ENCODE data around the gene PFDN2.

PFDN2 gene

DNA sequence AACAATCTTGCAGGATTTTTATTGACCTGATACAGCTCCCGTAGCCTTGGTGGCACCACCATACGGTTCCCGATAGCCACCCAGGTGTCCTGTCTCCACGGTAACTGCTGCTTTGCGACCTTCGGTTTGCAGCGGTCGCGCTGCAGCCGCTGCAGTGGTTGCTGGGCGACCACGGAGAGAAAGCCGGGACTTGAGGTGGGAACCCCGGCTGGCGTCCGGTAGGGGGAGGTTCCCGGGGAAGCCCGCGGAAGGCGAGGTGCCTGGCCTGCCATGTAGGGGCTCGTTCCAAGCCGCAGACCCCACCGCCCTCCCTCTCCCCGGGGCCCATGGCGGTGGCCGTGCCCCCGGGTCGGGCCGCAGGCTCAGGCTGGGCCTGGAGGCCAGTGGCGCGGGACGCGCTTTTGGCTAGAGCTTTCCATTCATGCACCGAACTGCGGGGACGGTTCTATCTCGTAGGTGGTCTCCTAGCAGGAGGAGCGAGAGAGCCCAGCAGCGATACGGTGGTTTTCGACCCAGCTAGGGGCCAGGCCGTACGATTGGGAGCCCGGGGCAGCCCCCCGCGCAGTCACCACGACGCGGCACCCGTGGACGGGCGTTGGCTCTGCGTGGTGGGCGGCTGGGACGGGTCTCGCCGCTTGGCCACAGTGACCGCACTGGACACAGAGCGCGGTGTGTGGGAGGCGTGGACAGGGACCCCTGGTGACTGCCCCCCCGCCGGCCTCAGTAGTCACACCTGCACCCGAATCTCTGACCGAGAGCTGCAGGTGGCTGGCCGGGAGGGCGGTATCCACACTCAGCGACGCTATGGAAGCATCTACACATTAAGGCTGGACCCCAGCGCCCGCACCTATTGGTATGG is 19.4 kb downstream of the PFDN2 start, which contains the start of gene KLHDC9:
Gene KLHDC9, plus strand, starts transcription at position 152 of the 859 bp plus-strand sequence. Its CDS starts 175 bp downstream, at position 327.
- DNase-seq, result peak; percentile 84

DNA sequence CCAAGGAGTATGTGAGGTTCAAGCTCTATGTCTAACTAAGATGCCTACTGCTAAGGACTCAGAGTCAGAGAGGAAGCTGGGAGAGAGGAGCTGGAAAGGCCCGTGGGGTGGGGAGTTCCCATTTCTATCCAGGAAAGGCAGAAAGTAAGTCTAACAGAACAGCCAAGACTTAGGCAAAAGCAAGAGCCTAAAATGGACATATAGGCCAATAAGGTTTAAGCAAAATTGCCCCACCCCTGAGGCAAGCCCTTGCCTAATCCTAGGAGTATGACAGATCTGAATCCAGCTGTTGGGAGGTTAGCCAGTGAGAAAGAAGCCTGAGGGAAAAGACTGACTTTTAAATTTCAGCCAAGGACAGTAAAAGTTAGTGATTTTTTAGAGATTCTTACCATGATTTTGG is 21.3 kb downstream of the PFDN2 start:
- no peak for DNase-seq

DNA sequence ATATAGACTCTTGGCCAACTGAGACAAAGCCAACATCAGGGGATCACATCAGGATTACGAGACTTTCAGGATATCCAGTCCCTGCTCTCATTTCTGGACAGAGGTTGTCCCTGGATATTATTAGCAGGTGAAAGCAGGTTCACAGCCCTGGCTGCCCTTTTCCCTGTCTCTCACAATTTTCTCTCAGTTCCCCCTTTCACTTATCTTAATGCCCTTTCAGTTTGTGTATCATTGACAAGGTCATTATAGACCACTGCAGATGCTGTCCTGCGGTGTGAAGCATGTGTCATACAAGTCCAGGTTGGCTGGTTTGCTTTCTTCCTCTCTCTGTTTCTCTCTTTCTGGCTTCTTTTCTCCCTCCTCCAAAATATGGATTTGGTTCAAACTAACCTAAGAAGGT is 21.8 kb downstream of the PFDN2 start:
- DNase-seq, result no peak

DNA sequence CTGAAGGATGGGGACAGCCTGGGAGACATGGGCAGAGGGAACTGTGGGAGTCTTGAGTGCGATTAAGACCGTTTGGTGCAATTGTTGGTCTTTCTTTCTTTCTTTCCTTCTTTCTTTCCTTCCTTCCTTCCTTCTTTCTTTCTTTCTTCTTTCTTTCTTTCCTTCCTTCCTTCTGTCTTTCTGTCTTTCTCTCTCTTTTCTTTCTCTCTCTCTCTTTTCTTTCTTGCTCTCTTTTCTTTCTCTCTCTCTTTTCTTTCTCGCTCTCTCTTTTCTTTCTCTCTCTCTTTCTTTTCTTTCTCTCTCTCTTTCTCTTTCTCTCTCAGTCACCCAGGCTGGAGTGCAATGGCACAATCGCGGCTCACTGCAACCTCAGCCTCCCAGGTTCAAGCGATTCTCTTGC is 22.6 kb downstream of the PFDN2 start:
- DNase-seq, result no peak

DNA sequence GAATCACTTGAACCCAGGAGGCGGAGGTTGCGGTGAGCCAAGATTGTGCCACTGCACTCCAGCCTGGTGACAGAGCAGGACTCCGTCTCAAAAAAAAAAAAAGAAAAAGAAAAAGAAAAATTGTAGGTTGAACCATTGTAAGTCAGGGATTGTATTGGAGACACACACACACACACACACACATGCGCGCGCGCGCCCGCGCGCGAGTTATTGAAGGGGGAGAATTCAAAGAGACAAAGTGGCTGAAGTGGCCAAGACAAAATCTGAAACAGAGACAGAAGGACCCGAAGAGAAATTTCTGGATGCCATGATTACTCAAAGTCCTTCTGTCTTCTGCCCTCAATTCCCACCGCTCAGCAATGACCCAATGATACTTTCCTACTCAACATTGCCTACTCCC is 23.4 kb downstream of the PFDN2 start:
- no peak for DNase-seq

DNA sequence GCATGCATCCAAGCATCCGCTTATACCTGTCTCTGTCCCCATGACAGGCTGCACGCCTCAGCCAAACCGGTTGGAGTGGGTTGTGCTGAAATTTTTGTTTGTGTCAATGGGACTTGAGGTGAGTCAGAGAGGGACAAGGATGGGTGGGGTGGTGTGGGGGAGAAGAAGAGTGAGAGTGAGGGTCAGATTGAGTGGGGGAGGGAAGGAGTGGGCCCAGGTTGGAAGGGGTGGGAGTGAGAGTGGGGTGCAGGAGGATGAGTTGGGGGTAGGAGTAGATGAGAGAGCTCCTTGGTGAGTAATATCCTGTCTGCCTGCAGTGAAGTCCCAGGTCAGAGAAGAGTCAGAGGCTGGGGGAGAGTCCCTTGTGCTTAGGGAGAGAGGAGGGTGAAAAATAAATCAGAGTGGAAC is 25.2 kb downstream of the PFDN2 start:
- DNase-seq, result no peak

DNA sequence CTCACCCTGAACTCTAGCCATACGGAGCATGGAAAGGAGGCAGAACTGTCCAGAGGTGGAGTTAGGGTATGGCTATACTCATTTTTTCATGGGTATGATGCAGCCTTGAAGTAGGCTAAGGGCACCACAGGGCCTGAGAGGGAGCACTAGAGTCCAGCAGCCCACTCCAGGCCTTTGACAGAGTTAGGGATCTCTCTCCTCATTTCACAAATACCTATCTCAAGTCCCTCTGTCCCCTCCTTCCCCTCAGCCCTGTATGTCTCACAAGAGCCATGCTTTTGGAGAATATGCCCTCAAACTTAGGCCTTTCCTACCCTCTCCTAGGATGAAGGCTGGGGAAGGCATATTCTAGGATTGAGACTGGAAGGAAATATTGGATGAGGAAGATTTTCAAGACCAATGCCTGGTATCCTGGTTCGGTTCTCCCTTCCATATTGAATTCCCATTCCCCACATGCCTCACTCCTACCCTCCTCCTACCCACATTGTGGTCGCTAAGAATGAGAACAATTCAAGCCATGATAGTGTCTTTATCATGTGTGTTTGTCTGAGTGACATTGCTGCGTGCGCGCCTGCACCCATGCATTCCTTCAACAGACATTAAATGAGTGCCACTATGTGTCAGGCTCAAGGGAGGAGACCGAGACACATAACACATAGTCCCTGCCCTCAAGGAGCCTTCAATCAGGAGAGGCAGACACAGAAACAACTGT is 25.9 kb downstream of the PFDN2 start:
- no peak for DNase-seq

DNA sequence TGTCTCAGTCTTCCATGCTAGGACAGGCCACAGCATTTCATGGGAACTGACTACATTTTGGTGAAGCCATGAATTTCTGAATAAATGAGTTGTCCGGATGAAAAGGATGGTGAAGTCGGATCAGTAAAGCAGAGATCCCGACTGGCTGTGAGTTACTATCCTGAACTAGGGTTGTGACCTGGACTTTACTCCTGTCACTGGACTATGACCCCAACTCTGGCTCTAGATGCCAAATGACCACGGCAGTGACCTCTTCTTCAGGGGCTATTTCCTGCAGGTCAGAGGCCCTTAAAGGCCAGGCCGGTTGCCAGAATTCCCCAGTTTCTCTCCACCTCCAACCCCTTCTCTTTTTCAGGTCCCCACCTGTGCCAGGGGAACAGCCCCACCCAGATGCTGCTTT is 26.7 kb downstream of the PFDN2 start:
- DNase-seq, result no peak

DNA sequence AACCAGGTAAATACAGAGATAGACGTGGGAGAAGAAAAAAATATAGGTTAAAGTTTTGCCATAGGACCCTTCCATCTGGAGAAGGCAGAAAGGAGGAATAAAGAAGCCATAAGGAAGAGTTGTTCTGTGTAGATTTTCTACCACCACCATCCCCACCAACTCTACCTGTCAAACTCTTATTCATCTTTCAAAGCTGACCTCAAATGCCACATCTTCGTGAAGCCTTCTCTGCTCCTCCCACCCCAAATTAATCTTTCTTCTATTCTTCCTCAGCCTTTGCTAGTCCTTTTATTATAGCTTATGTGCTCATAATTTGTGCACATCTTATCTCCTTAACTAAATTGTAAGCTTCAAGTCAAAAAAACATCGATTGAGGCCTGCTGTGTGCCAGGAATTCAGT is 27.2 kb downstream of the PFDN2 start:
- DNase-seq, result no peak

DNA sequence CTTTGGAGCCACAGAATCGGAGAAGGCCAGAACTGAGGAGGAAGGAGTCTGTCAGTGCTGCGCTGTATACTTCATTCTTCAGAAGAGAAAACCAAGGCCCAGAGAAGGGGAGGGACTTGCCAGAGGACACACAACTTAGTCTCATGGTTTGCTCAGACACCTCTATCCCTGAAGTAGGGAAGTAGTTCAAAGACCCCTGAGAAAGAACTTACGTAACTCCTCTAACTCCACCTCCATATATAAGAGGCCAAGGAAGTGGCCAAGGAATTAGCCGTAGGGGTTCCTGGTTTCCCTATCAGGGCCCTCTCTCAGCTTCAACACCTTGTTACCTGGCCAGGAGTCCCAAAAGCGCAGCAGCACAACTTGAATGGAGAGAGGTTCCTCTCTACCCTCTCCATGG is 27.9 kb downstream of the PFDN2 start:
- DNase-seq, result no peak

DNA sequence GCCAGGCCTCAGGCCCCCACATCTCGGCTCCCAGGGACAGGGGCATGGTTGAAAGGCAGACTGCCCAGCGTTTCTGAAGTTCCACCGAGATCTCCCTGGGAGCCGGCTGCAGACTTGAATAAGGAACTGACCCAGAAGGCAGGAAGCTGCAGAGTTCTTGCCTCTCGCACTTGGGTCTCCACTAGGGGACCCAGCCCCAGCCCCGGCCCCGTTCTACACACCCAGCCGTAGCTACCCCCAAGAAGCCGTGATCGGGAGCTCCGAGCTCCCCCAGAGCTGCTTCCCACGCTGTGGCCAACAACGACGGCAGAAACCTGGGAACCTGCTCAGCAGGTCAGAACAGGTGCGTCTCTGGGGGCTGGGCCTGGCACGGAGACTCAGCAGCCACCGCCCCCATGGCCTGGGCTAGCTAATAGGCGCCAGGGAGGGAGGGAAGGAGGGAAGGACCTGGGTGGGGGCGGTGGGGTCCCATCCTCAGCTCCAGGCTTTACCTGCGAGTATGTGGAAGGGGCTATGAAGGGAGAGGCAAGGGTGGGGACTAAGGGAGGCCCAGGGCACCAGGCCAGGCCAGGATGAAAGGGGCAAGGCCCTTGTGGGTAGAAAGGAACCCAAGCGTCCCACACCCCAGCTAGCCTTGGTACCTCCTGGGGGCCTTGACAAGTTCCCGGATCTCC is 28.4 kb downstream of the PFDN2 start, which contains the start of gene NECTIN4:
Gene NECTIN4, minus strand, starts transcription at position 308 of the 674 bp plus-strand sequence. Its CDS starts 262 bp downstream, at position 46.
- no peak for DNase-seq

DNA sequence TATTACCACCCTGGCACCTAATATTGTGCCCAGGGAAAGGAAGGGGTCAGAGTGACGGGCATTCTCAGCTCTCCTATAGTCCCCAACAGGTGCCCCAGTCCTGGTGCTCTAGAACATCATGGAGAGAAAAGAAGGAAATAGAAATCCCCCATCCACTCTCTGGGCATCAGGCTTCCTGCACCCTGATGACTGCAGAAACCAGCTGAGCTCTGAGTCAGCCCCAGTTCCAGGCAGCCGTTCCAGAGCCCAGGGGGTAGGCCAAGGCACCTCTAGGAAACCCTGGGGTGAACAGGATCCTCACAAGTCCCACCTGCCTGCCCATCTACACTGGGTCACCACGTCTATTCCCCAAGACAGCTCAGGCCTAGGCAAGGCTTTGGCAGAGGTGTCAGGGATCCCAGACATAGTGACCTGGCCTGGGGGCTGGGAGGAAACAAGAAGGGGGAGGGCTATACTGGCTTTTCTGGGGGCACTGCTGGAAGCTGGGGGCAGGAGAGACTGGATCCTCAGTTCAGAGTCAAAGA is 29.2 kb downstream of the PFDN2 start:
- no peak for DNase-seq

DNA sequence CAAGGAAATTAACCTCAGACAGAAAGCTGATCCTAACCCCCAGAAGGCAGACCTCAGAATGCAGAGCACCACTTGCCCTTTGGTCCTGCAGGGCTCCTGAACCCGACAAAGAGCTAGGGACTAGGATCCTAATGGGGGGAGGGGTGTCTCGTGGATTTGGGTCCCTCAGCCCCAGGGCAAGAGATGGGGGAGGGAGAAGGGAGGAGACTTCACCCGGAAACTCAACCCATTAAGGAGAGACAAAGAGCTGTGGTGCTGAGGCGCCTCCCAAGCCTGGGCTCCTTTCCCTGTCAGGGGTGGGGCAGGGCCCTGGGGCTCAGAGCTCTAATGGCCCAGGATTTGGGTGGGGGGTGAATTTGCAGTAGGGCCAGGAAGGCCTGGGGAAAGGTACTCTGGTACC is 31.4 kb downstream of the PFDN2 start:
- no peak for DNase-seq

DNA sequence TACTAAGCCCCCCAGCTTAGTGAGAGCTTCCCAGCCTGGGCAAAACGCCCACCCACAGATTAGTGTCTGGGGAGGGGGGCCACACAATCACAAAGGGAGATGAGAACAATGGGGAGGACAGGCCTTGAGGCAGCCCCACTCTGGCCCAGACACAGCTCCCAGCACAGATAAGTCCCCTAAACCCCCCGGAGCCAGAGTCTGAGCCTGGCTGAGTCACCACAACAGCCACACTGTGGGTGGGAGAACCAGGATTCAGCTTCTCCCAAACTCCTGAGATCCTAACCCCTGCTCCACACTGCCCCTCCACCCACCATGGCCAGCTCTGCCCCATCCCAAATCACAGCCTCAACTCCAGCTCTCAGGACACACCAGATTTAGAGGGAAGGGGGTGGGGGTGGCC is 32.7 kb downstream of the PFDN2 start:
- DNase-seq, result no peak

DNA sequence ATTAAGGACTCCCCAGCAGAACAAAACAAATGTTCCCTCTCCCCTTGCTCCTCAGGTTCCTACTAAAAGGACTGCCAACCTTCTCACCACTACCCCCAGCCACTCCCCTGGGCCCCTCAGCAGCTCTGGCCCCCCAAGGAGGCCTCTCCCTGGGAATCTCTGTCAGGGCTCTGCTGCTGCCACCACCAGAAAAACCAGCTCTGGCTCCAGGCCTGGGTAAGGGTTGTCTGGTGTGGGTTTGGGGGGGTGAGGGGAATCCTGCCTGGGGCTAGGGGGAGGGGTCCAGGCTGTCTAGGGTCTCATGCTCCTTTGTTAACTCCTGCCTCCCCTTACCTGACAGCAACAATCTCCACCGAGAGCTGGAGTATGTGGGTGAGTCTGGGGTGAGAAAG is 33.2 kb downstream of the PFDN2 start:
- no peak for DNase-seq

DNA sequence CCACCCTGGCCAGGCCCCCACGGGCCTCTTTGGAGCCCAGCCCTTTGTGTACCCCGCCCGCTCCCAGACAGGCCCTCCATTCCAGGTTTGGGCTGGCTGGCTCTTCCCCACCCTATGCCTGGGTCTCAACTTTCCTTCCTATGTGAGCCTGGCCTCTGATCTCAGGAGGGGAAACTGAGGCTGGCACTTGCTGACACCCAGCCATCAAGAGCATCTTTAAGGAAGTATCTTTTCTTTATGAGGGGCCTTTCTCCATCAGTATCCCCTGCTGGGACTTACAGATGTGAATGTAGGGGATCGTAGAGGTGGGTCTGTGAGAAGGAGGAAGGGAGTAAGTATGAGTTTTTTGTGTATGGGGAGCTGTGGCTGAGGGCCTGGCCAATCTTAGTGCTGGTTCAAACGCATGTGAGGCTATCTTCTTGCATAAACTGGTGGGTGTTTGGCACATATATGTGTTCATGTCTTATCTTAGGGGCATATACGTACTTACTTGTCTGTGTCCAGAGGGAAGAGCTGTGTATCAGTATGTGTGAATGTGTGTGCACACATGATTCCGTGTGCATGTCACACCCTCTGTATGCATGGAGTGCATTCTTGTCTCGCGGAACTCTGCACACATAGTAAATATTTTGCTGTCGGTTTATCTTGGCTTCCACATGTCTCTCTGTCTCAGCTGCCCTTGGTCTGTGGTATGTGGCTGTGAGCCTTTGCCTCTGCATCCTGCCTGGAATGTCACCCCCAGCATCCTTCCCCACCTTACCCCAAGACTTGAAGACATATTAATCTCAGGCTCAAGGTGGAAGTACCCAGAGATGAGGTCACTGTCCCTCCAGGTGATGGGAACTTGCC is 33.9 kb downstream of the PFDN2 start:
- no peak for DNase-seq

DNA sequence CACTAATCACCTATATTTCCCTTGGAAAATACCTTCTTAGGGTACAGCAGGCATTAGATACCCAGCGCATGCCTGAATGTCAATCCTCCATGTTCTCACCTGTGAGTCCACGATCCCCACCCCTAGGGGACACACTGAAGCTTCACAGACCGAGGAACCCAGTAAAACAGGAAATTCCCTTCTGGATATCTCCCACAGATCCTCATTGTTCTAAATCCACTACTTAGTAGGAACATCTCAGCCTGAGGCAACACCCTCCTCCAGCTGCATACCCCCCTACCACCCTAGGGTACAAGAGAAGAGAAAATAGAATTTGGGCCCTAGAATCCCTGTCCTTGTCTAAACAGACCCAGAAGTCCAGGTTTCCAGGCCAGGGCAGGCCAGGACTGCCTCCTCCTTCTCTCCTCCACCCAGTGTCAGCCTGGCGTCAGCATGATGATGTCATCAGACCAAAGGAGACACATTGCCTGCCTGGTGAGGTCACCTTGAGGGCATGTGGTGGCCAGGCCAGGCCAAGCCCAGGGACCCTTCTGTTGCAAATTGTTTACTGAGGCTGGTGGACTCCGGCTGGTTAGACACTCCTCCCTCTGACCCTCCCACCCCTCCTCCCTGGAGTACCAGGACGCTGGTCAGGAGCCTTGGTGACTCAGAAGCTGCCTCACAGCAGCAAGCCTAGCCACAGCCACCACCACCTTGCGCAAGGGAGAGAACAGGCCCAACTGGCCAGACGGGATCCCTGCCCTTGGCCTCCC is 34.7 kb downstream of the PFDN2 start:
- no peak for DNase-seq

DNA sequence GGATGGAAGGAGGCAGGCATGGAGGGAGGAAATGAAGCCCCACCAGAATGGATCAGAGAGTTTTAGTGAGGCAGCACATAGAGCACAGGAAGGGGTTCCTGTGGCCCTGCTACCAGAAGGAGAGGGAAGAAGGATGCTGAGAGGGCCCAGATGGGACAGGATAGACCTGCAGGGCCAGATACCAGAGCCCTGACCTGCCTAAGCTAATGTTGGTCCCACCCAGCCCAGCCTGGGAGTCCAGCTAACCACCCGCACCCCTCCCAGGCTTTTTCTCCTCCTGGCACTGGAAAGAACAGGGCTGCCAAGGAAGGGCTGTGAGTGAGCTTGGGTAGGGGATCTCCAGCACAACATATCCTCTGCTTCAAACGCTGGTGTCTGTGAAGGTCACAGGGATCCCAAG is 35.4 kb downstream of the PFDN2 start:
- DNase-seq, result no peak

DNA sequence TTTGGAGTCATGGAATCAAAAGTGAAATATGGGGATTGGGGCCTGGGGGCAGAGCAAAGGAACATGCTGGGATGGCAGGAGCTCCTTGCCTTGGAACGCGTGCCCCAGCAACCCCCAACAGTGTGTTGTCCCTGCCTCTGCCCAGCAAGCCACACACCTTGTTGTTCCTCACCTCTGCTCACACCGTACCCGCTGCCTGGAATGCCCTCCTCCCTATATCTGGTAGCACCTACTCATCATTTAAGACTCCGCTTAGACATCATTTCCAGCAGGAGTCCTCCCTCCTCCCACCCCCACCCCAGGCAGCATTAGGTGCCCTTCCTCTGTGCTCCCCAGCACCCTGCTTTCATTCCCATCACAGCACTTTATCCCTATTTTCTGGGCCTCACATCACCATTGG is 36.3 kb downstream of the PFDN2 start:
- no peak for DNase-seq

DNA sequence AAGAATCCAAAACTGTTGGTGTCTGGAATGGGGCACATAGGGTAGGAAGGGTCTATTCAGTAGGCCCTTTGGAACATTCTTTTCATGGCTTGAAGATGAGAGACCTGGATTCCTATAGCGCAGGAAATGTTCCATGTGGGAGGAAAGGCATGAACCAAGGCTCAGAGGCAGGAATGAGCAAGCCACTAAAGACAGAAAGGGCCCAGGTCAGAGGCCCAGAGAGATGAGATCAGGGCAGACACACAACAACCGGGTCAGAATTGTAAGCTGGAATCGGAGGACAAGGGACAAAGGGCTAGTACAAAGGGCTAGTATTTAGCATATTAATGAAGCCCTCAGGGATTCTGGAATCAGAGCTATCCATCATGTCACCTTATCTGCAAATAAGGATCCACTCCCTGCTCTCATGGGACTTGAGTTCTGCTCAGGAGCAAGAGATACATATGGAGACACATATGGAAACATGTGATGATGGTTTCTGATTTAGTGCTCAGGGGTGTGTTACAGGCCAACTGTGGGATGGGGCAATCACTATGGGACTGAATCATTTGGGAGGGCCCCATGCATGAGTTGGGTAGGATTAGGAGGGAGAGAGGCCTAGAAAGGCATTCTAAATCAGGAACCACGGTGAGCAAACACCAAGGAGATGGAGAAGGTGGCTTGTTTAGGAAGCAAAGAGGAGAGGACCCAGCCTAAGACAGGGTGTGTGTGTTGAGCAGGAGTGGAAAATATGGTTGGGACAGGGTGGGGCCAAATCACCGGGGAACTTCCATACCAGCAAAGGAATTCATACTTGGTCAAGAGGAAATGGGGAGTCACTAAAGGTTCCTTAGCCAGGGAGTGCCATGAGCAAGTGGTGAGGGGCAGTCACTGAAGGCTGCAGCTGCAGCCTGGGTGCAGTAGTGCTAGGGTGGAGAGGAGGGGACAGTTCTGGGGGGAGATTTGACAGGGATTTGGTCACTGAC is 37.1 kb downstream of the PFDN2 start:
- DNase-seq, result no peak

Measured in NCI-H1436 (cell line).